Kidney epithelial cell (primary cell): ENCODE results near the gene LYAR. TPM values are rescaled to one million over a fixed set of nuclear protein-coding genes. Genes with fewer than 3 reads are reported as not detected.
A peak's percentile ranks its signal among the peaks of the same experiment; 100 is the strongest.

ENCODE experiments used
- DNase-seq: peaks from one replicate; pipeline ENCODE4 v3.0.0-alpha.2; 2010; ENCODE audit warnings: low read depth
- H3K27me3 ChIP-seq: 2 replicates; pipeline ENCODE4 v1.6.0; 2011; ENCODE audit warnings: low read length; ENCODE audit not compliant: control insufficient read depth, insufficient read depth
- H3K36me3 ChIP-seq: 2 replicates; pipeline ENCODE4 v1.5.1; 2011; ENCODE audit warnings: low read length; ENCODE audit not compliant: control insufficient read depth, insufficient read depth
- H3K4me3 ChIP-seq: 2 replicates; pipeline ENCODE4 v1.5.1; 2011; ENCODE audit warnings: low read depth, mild to moderate bottlenecking, control low read depth, low read length
- CTCF ChIP-seq: IDR thresholded peaks from 2 replicates; pipeline ENCODE4 v1.5.1; 2011; ENCODE audit warnings: mild to moderate bottlenecking, moderate library complexity, low read length, control low read depth, inconsistent platforms; ENCODE audit not compliant: insufficient read depth, poor library complexity, severe bottlenecking
- total RNA-seq: library from RNA; depleted of rRNA; stranded (reverse); fragments of >200 nt; gene quantifications from 2 replicates; pipeline ENCODE4 v1.2.3, GENCODE V29; 2015

The LYAR gene
- total RNA-seq, 1 donor from 2014 or later, result 21.0 TPM

GRCh38 chr4:4293279-4293678, 3.3 kb upstream of the LYAR start:
- H3K4me3 ChIP-seq, result no peak overlapping the region
- TF ChIP-seq CTCF, result no peak
- no peaks in the 10 kb centered on the region for H3K27me3 ChIP-seq
- DNase-seq, result no peak
- H3K36me3 ChIP-seq, result no peaks in the 10 kb centered on the region

DNA sequence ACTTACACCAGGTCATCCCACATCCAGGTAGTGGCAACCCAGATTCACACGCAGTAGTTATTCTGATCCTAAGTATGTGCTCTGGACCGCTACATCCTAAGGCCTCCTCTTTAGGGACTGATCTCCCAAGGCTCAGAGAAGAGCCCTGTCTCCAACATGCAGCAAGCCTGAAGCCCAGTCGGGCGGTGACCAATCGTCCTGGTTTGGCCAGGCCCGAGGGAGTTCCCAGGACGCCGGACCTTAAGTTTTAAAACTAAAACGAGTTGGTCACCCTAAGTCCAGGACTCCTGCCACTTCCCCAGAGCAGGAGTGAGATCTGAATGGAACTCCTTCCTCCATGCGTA, 385 bp downstream of the LYAR start:
- no peak for TF ChIP-seq CTCF
- no peak for DNase-seq
- Histone ChIP-seq H3K27me3 (no peaks in the 10 kb centered on the region), H3K4me3 (peak overlapping the region; percentile 73), H3K36me3 (no peaks in the 10 kb centered on the region)

DNA sequence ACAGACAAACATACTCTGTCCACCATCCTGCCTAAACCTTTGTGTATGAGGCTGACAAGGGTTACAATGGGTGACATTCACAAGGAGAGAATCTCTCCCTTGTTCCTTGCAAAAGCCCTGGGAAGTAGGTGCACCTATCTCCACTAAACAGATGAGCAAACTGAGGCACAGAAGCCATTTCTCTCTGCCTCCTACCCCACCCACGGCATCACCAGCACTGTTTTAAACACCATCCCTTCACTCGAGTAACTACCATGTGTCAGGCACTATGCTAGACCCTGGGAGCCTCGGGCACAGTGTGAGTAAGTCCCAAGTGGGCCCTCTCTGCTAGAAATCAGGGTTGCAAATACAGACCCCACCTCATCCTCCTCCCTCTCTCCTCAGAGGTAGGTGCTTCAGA, 899 bp downstream of the LYAR start:
- DNase-seq, result no peak
- Histone ChIP-seq H3K27me3 (no peaks in the 10 kb centered on the region), H3K4me3 (peak overlapping the region; percentile 73), H3K36me3 (no peaks in the 10 kb centered on the region)
- TF ChIP-seq CTCF, result no peak

GRCh38 chr4:4288098-4288497, 1.9 kb downstream of the LYAR start:
- Histone ChIP-seq H3K4me3 (no peak overlapping the region), H3K27me3 (no peaks in the 10 kb centered on the region), H3K36me3 (no peaks in the 10 kb centered on the region)
- DNase-seq, result no peak
- no peak for TF ChIP-seq CTCF

DNA sequence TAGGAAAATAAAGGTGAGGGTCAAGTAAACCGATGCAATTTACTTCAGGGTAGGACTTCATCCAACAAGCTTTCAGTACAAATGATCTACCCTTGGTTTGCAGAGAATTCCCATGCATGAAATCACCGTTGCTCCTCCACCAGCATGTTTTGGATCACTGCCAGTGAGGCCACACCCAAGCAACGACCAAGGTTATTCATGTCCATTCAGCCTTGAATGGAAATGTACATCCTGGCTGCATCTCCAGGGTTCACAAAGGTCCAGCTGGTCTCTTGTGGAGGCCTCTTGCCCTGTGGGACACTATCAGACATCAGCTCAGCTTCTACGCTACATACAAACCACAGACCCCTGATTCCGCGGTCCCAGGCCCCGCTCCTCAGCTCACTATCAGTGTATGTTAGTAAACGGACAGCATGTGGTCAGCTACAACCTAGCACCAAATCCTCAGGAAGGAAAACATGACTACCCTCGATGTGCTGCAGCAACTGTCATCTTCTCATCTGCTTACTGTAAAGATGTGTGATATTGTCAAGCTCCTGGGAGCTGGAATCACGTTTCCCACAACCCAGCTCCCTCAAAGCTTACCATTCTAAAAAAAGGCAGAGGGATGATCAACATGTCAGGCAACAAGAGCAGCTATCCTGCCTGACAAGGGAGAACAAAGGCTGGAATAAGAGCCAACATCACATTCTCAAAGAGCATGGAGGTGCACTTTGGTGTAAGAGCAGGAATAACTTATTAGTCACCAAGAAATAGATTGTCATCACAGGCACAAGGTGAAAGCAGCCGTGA, 4.9 kb downstream of the LYAR start:
- TF ChIP-seq CTCF, result no peak
- DNase-seq, result no peak
- Histone ChIP-seq H3K4me3 (no peak overlapping the region), H3K36me3 (no peaks in the 10 kb centered on the region), H3K27me3 (no peaks in the 10 kb centered on the region)

DNA sequence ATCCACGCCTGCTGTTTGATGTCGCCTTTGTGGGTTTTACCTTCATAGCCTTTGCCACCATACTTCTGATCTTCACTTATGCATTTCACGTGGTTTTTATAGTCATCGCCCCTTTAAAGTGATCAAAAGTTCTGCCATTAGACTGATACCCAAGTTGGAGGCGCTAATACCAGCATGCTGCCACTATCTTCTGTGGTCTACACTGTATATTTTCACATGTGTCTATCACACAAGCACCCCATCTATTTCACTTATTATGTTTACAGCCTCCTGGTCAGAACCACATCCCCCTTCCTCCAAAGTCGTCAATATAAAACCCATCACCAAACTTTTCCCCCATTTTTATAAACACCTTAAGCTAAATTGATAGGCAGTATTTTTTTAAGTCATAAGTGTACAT, 8.2 kb downstream of the LYAR start:
- Histone ChIP-seq H3K4me3 (no peak overlapping the region), H3K36me3 (no peaks in the 10 kb centered on the region), H3K27me3 (no peaks in the 10 kb centered on the region)
- DNase-seq, result no peak
- no peak for TF ChIP-seq CTCF
